SK-N-SH (cell line): Measurements from ENCODE around the gene OSBPL2.

ENCODE experiments used
- FOXM1 ChIP-seq: IDR thresholded peaks from 2 replicates; pipeline ENCODE4 v1.4.0; 2012; ENCODE audit warnings: low read depth, mild to moderate bottlenecking
- GATA2 ChIP-seq: sonication (generic); formaldehyde crosslinking; IDR thresholded peaks from 2 replicates; pipeline ENCODE4 v1.5.0; 2020; ENCODE audit warnings: mild to moderate bottlenecking, missing genetic modification reagents
- JUND ChIP-seq: IDR thresholded peaks from 2 replicates; pipeline ENCODE4 v1.4.0; 2012
- MEF2A ChIP-seq: IDR thresholded peaks from 2 replicates; pipeline ENCODE4 v1.4.0; 2012; ENCODE audit warnings: low read depth, borderline replicate concordance
- MXI1 ChIP-seq: IDR thresholded peaks from 2 replicates; pipeline ENCODE4 v1.6.1; 2012; ENCODE audit warnings: mild to moderate bottlenecking, low read depth, low read length, improper control_type of control experiment
- POLR2AphosphoS5 ChIP-seq: IDR thresholded peaks from 2 replicates; pipeline ENCODE4 v1.6.1; 2012; ENCODE audit warnings: low read depth, low read length
- RAD21 ChIP-seq: IDR thresholded peaks from 2 replicates; pipeline ENCODE4 v1.6.1; 2012; ENCODE audit warnings: mild to moderate bottlenecking, low read length
- SIN3A ChIP-seq: IDR thresholded peaks from 2 replicates; pipeline ENCODE4 v1.6.1; 2012; ENCODE audit warnings: low read depth, mild to moderate bottlenecking, low read length, moderate library complexity, borderline replicate concordance
- TEAD4 ChIP-seq: IDR thresholded peaks from 2 replicates; pipeline ENCODE4 v1.4.0; 2012; ENCODE audit warnings: mild to moderate bottlenecking, borderline replicate concordance; ENCODE audit not compliant: insufficient read depth
- TF ChIP-seq, protein P1 (sequence below): fragments of 200-600 bp; sonication (generic); IDR thresholded peaks from 2 replicates; pipeline ENCODE4 v1.6.1; 2017; ENCODE audit warnings: antibody characterized with exemption, mild to moderate bottlenecking, moderate library complexity
- TF ChIP-seq, protein P2 (sequence below): IDR thresholded peaks from 2 replicates; pipeline ENCODE4 v1.6.1; 2012; ENCODE audit warnings: mild to moderate bottlenecking, low read depth, low read length, moderate library complexity

DNA sequence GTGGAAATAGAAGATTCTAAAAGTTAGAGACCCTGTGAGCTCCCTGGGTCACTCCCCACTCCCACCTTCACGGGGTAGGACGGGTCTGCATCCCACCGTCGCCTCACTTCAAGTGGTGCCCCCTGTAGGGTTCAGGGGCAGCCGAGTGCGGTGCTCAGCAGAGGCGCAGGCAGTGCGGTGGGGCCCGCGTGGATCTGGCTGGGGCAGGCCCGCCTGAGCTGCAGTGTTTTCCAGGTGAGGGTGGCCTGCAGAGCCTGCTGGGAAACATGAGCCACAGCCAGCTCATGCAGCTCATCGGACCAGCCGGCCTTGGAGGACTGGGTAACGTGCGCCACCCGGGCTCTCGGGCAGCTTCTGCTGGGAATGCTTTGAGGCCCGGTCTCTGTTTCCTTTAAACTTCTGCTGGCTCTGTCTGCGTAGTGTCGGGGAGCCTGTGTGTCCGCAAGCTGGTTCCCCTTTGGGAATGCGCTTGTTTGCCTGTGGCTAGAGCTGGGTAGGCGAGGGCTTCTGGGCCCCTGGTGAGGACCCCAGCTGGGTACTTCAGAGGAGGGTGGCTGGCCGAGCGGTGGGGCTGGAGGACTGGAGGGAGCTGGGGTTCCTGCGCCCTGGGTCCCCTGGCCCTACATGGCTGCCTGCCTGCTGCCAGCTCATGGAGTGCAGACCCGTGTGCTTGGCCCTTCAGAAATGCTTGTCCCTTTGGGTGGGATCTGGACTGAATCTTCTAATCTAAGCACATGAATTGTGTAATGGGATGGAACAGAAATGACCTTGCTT, 68.3 kb downstream of the OSBPL2 start:
- no peak for TF ChIP-seq SIN3A
- no peak for TF ChIP-seq TEAD4
- TF ChIP-seq FOXM1 = no peak
- TF ChIP-seq, protein P1, sequence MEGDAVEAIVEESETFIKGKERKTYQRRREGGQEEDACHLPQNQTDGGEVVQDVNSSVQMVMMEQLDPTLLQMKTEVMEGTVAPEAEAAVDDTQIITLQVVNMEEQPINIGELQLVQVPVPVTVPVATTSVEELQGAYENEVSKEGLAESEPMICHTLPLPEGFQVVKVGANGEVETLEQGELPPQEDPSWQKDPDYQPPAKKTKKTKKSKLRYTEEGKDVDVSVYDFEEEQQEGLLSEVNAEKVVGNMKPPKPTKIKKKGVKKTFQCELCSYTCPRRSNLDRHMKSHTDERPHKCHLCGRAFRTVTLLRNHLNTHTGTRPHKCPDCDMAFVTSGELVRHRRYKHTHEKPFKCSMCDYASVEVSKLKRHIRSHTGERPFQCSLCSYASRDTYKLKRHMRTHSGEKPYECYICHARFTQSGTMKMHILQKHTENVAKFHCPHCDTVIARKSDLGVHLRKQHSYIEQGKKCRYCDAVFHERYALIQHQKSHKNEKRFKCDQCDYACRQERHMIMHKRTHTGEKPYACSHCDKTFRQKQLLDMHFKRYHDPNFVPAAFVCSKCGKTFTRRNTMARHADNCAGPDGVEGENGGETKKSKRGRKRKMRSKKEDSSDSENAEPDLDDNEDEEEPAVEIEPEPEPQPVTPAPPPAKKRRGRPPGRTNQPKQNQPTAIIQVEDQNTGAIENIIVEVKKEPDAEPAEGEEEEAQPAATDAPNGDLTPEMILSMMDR = no peak
- TF ChIP-seq RAD21 = no peak
- TF ChIP-seq GATA2 (CRISPR knock-in tag) = no peak
- TF ChIP-seq JUND = no peak
- TF ChIP-seq MXI1 = no peak
- TF ChIP-seq, protein P2, sequence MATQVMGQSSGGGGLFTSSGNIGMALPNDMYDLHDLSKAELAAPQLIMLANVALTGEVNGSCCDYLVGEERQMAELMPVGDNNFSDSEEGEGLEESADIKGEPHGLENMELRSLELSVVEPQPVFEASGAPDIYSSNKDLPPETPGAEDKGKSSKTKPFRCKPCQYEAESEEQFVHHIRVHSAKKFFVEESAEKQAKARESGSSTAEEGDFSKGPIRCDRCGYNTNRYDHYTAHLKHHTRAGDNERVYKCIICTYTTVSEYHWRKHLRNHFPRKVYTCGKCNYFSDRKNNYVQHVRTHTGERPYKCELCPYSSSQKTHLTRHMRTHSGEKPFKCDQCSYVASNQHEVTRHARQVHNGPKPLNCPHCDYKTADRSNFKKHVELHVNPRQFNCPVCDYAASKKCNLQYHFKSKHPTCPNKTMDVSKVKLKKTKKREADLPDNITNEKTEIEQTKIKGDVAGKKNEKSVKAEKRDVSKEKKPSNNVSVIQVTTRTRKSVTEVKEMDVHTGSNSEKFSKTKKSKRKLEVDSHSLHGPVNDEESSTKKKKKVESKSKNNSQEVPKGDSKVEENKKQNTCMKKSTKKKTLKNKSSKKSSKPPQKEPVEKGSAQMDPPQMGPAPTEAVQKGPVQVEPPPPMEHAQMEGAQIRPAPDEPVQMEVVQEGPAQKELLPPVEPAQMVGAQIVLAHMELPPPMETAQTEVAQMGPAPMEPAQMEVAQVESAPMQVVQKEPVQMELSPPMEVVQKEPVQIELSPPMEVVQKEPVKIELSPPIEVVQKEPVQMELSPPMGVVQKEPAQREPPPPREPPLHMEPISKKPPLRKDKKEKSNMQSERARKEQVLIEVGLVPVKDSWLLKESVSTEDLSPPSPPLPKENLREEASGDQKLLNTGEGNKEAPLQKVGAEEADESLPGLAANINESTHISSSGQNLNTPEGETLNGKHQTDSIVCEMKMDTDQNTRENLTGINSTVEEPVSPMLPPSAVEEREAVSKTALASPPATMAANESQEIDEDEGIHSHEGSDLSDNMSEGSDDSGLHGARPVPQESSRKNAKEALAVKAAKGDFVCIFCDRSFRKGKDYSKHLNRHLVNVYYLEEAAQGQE = no peak
- TF ChIP-seq MEF2A = no peak
- TF ChIP-seq POLR2AphosphoS5 = no peak
